PC-9 (cell line): Measurements from ENCODE around the gene TMEM266. TPM values are rescaled to one million over a fixed set of nuclear protein-coding genes. Genes with fewer than 3 reads are reported as not detected.

Experiments
- BruUV-seq: library from RNA; stranded (reverse); fragments of 400-500 nt; replicated peaks from 2 replicates; lab custom pipeline; 2021; lab: Mats Ljungman, UMichigan
- CTCF ChIA-PET: fragments of 300-600 bp; sonication (Branson Sonifier 250); formaldehyde crosslinking; loops from one replicate; lab custom pipeline; 2022; ENCODE audit warnings: antibody characterized with exemption; lab: Charles Lee
- POLR2A ChIA-PET: fragments of 300-600 bp; sonication (Branson Sonifier 250); formaldehyde crosslinking; loops from one replicate; lab custom pipeline; 2022; ENCODE audit warnings: antibody characterized with exemption; ENCODE audit not compliant: unreplicated experiment; lab: Charles Lee
- DNase-seq, 2 experiments: peaks; one replicate each; pipeline versions ENCODE4 v3.0.0 to v3.0.0-alpha.2; 2015 to 2022; ENCODE audit warnings: mixed read lengths in 1 of 2
- H2AFZ ChIP-seq: fragments of 200-600 bp; sonication (generic); 2 replicates; pipeline ENCODE4 v1.8.1; 2017; ENCODE audit warnings: antibody characterized with exemption
- H3F3A ChIP-seq: fragments of 200-600 bp; sonication (generic); 2 replicates; pipeline ENCODE4 v1.8.1; 2017; ENCODE audit warnings: antibody characterized with exemption, mild to moderate bottlenecking, low read depth; ENCODE audit not compliant: insufficient read depth
- H3K27ac ChIP-seq: fragments of 200-600 bp; sonication (generic); 2 replicates; pipeline ENCODE4 v1.6.1; 2016; ENCODE audit warnings: mixed run types
- H3K27me3 ChIP-seq: fragments of 200-600 bp; sonication (generic); 2 replicates; pipeline ENCODE4 v1.6.1; 2016; ENCODE audit warnings: low read depth, mixed run types; ENCODE audit not compliant: insufficient read depth
- H3K36me3 ChIP-seq: fragments of 200-600 bp; sonication (generic); 2 replicates; pipeline ENCODE4 v1.6.1; 2016; ENCODE audit warnings: low read depth, mixed run types
- H3K4me1 ChIP-seq: fragments of 200-600 bp; sonication (generic); replicated peaks from 2 replicates; pipeline ENCODE4 v1.6.1; 2016; ENCODE audit warnings: mixed run types; ENCODE audit not compliant: insufficient read depth
- H3K4me2 ChIP-seq: fragments of 200-600 bp; sonication (generic); 2 replicates; pipeline ENCODE4 v1.6.1; 2017; ENCODE audit warnings: mixed run types
- H3K4me3 ChIP-seq: fragments of 200-600 bp; sonication (generic); 2 replicates; pipeline ENCODE4 v1.6.1; 2016; ENCODE audit warnings: mixed run types
- H3K79me2 ChIP-seq: fragments of 200-600 bp; sonication (generic); 2 replicates; pipeline ENCODE4 v1.6.1; 2017; ENCODE audit warnings: low read depth, mixed run types
- H3K9me2 ChIP-seq: fragments of 200-600 bp; sonication (generic); 2 replicates; pipeline ENCODE4 v1.8.1; 2017; ENCODE audit warnings: mild to moderate bottlenecking; ENCODE audit not compliant: insufficient read depth
- H3K9me3 ChIP-seq: fragments of 200-600 bp; sonication (generic); 2 replicates; pipeline ENCODE4 v1.8.1; 2016; ENCODE audit warnings: low read depth; ENCODE audit not compliant: insufficient read depth
- H4K20me1 ChIP-seq: fragments of 200-600 bp; sonication (generic); 2 replicates; pipeline ENCODE4 v1.8.1; 2017; ENCODE audit not compliant: insufficient read depth
- EZH2 ChIP-seq: fragments of 200-600 bp; sonication (generic); IDR thresholded peaks from 2 replicates; pipeline ENCODE4 v1.8.0; 2017; ENCODE audit warnings: antibody characterized with exemption, low read depth
- intact Hi-C: fragments of 100-400 bp; cut with micrococcal nuclease; formaldehyde crosslinking; loops from one replicate; pipeline ENCODE4 v1.10.0; 2022; ENCODE audit not compliant: unreplicated experiment
- total RNA-seq: library from RNA; stranded (reverse); gene quantifications from 2 replicates; pipeline ENCODE4 v1.2.3, GENCODE V29; 2021
- TF ChIP-seq, protein P1 (sequence below): fragments of 200-600 bp; sonication (generic); conservative IDR thresholded peaks from 2 replicates; pipeline ENCODE4 v1.6.1; 2017; ENCODE audit warnings: mixed run types, antibody characterized with exemption, mild to moderate bottlenecking, moderate library complexity

TMEM266 gene
- total RNA-seq, 1 experiment from 2014 or later, result 0.41 TPM

DNA sequence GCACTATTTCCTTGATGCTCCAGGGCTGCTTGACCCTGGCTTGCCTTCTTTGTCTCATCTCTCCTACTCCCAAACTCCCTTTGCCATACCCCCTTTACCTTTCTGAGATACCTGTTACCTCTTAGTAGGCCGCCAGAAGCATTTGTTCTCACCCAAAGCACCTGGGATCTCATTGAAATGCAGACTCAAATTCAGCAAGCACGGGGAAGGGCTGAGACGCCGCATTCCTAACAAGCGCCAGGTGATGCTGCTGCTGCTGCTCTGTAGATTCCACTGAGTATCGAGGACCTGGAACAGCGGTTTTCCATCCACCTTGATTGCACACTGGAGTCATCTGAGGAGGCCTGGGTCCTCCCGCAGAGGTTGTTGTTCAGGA lies 91.8 kb downstream of the TMEM266 start:
- Histone ChIP-seq H3K4me1 (peaks cover 11% of the 10 kb centered on the region), H3K27ac (peak overlapping the region; percentile 37; the same call in 1 of the 2 replicates), H3K4me2 (peak overlapping the region; percentile 50), H3K9me2 (no peaks in the 10 kb centered on the region), H3F3A (0 out of 2 replicates have a peak, but pooled peaks cover 4% of the 10 kb centered on the region), H3K27me3 (0 out of 2 replicates have a peak, but pooled peaks cover 6% of the 10 kb centered on the region), H2AFZ (no peak overlapping the region), H3K9me3 (no peaks in the 10 kb centered on the region), H4K20me1 (no peaks in the 10 kb centered on the region), H3K36me3 (no peaks in the 10 kb centered on the region), H3K4me3 (no peak overlapping the region), H3K79me2 (no peaks in the 10 kb centered on the region)
- ChIA-PET CTCF (interaction anchor here (0.5 kb wide), 1 partner anchor 794 kb away, joined by 3 read pairs; no protein-coding TSS in a partner anchor), POLR2A (no interaction called here)
- TF ChIP-seq, protein P1, sequence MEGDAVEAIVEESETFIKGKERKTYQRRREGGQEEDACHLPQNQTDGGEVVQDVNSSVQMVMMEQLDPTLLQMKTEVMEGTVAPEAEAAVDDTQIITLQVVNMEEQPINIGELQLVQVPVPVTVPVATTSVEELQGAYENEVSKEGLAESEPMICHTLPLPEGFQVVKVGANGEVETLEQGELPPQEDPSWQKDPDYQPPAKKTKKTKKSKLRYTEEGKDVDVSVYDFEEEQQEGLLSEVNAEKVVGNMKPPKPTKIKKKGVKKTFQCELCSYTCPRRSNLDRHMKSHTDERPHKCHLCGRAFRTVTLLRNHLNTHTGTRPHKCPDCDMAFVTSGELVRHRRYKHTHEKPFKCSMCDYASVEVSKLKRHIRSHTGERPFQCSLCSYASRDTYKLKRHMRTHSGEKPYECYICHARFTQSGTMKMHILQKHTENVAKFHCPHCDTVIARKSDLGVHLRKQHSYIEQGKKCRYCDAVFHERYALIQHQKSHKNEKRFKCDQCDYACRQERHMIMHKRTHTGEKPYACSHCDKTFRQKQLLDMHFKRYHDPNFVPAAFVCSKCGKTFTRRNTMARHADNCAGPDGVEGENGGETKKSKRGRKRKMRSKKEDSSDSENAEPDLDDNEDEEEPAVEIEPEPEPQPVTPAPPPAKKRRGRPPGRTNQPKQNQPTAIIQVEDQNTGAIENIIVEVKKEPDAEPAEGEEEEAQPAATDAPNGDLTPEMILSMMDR, result no peak
- no peak for TF ChIP-seq EZH2
- no peak for DNase-seq
- no TSS peak for BruUV-seq
- intact Hi-C loops, result no loop called here

- Histone ChIP-seq H3F3A (0 out of 2 replicates have a peak, but pooled peaks cover 4% of the 10 kb centered on the region), H3K4me2 (no peak overlapping the region), H3K9me3 (no peaks in the 10 kb centered on the region), H2AFZ (no peak overlapping the region), H3K27ac (no peak overlapping the region), H3K9me2 (no peaks in the 10 kb centered on the region), H3K4me3 (no peak overlapping the region), H3K79me2 (no peaks in the 10 kb centered on the region), H4K20me1 (no peaks in the 10 kb centered on the region), H3K27me3 (no peaks in the 10 kb centered on the region; the same call in 1 of the 2 replicates), H3K36me3 (no peaks in the 10 kb centered on the region), H3K4me1 (peaks cover 11% of the 10 kb centered on the region)
- TF ChIP-seq, protein P1, result no peak
- TF ChIP-seq EZH2, result no peak
- ChIA-PET POLR2A (no interaction called here), CTCF (interaction anchor here (0.5 kb wide), 1 partner anchor 793 kb away, joined by 3 read pairs; no protein-coding TSS in a partner anchor)
- intact Hi-C loops, result no loop called here
- DNase-seq, result no peak
- no TSS peak for BruUV-seq
These were observed 92.4 kb downstream of the TMEM266 start for GRCh38 chr15:76152197-76152596.

DNA sequence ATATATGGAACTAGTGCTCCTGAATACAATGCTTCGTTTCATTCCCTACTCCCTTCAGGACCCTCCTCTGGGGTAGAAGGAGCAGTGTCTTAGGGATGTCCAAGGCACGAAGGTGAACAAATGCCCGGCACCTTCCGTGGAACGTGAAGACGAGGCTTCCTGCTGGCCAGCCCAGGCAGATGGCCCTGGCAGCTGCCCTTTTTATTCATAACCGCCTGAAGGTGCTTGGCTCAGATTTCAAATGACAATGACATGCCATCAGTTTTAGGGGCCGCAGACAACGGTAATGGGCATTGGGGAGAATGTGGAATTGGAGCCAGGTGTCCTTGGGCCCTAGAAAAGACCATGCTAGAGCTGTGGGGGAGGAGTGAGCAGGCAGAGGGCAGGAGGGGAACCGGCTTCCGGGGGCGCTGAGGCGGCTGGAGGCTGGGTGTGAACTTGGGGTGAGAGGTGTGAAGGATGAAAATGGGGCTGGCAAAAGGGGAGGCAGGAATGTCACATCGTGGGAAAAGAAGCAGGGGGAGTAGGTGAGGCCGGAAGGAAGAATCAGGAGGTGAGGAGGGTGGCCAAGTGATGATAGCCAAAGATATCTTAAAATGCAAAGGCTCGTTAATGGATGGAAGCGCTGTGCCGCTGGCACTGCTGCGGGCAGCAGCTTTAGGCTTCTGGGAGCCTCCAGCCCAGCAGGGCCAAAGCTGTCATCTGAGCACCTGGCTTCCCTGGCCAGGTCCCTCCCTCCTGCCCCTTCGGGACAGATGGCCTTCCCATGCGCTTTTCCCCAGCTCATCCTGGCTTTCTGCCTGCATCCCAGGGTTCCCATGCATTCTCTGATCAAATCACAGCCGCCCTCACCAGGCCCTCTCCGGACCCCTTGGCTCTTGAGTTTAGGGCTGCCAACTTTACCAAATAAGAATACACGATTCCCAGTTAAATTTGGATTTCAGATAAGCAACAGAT lies 93.7 kb downstream of the TMEM266 start:
- DNase-seq, result no peak
- Histone ChIP-seq H3K27ac (no peak overlapping the region), H3K9me3 (no peaks in the 10 kb centered on the region), H4K20me1 (no peaks in the 10 kb centered on the region), H3K4me1 (peaks cover 11% of the 10 kb centered on the region), H3K4me2 (no peak overlapping the region), H3F3A (0 out of 2 replicates have a peak, but pooled peaks cover 4% of the 10 kb centered on the region), H3K27me3 (no peaks in the 10 kb centered on the region; the same call in 1 of the 2 replicates), H3K4me3 (no peak overlapping the region), H3K9me2 (no peaks in the 10 kb centered on the region), H3K36me3 (no peaks in the 10 kb centered on the region), H2AFZ (no peak overlapping the region), H3K79me2 (no peaks in the 10 kb centered on the region)
- TF ChIP-seq, protein P1, result no peak
- no peak for TF ChIP-seq EZH2
- no TSS peak for BruUV-seq
- intact Hi-C loops, result no loop called here
- ChIA-PET CTCF (no interaction called here), POLR2A (no interaction called here)
